Measurements from ENCODE around the gene LCOR. TPM values are rescaled to one million over a fixed set of nuclear protein-coding genes. Genes with fewer than 3 reads are reported as not detected.

LCOR gene
- total RNA-seq, 1 donor = 58.7 TPM

DNA sequence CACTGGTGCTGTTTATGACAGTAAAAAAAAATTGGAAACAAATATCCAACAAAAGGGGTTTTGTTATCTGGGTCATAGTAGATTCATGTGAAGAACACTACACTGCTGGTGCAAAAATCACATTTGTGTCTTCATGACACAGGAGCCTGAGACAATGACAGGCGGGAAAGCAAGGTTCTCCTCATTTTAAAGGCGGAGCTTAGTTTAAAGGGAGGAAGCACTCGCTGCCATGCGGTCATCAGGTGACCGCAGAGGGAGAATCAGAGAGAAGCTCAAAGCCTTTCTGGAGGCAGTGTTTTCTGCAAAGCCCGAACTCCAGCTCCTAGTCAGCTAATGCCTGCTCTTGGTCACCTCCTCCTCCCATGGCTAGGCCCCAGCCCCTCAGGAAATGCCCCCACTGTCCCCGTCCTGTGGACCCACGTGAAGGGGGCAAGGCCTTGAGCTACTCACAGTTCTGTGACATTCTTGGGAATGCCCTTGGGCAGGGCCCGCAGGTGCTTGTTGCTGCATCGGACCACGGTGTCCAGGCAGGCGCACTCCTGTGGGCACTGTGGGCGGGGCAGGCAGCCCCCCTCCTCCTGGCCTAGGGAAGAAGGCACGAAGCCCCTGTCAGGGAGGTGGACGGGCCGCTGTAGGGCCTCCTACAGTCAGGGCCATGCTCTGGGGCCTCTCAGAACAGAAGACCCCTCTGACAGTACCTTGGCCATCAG, 207.6 kb downstream of the LCOR start:
- DNase-seq (ENCODE audit: low read depth) = no peak
- TF ChIP-seq, protein P1, sequence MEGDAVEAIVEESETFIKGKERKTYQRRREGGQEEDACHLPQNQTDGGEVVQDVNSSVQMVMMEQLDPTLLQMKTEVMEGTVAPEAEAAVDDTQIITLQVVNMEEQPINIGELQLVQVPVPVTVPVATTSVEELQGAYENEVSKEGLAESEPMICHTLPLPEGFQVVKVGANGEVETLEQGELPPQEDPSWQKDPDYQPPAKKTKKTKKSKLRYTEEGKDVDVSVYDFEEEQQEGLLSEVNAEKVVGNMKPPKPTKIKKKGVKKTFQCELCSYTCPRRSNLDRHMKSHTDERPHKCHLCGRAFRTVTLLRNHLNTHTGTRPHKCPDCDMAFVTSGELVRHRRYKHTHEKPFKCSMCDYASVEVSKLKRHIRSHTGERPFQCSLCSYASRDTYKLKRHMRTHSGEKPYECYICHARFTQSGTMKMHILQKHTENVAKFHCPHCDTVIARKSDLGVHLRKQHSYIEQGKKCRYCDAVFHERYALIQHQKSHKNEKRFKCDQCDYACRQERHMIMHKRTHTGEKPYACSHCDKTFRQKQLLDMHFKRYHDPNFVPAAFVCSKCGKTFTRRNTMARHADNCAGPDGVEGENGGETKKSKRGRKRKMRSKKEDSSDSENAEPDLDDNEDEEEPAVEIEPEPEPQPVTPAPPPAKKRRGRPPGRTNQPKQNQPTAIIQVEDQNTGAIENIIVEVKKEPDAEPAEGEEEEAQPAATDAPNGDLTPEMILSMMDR (IDR thresholded peaks at IDR 0.05; ENCODE audit: insufficient read depth, low read depth, low read length) = no peak
- H3K4me3 ChIP-seq (ENCODE audit: low read depth, low read length) = no peak overlapping the region

DNA sequence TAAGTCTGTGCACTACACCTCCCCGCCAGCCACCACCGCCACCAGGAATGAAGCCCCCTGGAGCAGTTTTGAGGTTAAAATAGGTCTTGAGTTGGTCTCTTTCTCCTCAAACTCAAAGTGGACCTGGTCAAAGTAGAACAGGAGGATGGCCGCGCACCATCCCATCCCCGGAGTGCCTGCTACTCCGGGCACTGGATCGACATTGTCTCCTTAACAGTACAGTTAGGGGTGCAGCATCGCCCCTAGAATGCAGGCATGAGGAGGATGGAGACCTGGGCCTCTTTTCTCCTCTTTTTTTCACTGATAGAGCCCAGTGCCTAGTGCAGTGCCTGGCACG, 208.1 kb downstream of the LCOR start:
- TF ChIP-seq, protein P1 (IDR thresholded peaks at IDR 0.05; ENCODE audit: insufficient read depth, low read depth, low read length) = no peak

DNA sequence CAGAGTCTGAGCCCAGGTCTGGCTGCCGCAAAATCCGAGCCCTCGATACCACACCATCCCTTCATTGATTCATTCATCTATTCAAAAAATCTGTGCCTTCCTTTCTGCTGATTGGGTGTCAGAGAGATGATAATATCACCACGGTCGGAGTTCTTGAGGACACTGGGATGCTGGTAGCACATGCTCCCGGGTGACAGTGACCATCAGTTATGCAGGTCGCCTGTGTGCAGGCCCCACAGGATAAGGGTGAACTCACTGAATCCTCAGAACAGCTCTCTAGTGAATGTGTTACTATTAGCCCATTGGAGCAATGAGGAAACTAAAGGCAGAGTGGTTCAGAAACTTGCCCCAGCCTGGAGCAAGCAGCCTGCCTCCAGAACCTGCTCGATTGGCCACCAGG, 208.6 kb downstream of the LCOR start:
- DNase-seq (ENCODE audit: low read depth) = no peak
- TF ChIP-seq, protein P1 (IDR thresholded peaks at IDR 0.05; ENCODE audit: insufficient read depth, low read depth, low read length) = no peak

More for the DNA sequence above, 208.1 kb downstream of the LCOR start:
- DNase-seq (ENCODE audit: low read depth) = no peak
- H3K4me3 ChIP-seq (ENCODE audit: low read depth, low read length) = no peak overlapping the region

DNA sequence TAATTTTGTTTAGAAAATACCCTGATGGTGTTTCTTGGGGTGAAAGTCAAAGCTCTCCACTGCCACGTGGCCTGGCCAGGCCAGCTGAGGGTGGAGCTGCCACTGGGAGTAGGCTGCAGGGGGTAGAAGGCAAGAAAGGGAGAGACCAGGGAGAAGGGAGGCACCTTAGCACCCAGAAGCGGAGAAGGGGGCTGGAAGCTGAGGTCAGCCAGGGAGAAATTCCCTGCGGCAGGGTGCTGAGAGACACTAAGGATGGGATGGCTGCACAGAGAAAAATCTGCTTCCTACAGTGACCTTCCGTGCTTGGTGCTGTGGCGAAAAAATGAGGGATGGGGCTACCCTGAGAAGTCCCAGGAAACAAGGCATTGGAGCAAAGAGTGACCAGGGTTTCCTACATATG, 210.0 kb downstream of the LCOR start:
- H3K4me3 ChIP-seq (ENCODE audit: low read depth, low read length) = no peak overlapping the region
- TF ChIP-seq, protein P1 (IDR thresholded peaks at IDR 0.05; ENCODE audit: insufficient read depth, low read depth, low read length) = no peak
- DNase-seq (ENCODE audit: low read depth) = no peak

More for the DNA sequence above, 208.6 kb downstream of the LCOR start:
- H3K4me3 ChIP-seq (ENCODE audit: low read depth, low read length) = no peak overlapping the region

DNA sequence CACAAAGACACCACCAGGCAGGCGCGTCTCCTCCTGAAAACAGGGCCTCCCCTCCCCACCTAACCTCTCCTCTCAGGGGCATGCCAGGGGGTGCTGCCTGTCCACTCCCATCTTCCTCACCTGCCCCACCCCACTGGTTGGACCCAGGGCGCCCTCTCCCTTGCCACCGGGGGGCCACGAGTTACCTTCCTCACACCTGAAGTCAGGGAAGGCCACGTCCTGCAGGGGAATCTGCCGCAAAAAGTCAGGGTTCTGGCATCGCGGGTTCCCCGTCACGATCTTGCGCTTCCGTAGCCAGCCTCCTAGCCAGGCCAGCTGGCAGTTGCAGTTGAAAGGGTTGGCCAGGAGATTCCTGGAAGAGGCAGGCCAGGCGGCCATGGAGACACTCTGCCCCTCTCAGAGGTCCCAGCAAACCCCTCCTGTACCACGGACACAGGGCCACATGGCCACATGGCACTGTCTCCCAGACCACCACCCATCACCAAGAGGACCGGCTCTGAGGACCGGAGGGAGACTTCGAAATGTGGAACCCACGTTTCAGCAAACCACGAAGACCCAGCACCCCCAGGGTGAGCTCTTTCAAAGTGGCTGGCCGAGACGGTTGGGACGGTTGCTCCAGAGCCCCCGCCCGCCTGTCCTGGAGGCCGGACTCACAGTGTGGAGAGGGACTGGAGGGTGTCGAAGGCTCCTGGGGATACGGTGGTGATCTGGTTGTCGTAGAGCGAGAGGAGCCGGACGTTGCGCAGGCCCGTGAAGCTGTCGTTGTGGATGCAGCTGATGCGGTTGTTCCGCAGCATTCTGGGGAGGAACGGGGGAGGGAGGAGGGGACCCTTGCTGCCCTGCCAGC, 210.8 kb downstream of the LCOR start:
- DNase-seq (ENCODE audit: low read depth) = no peak

DNA sequence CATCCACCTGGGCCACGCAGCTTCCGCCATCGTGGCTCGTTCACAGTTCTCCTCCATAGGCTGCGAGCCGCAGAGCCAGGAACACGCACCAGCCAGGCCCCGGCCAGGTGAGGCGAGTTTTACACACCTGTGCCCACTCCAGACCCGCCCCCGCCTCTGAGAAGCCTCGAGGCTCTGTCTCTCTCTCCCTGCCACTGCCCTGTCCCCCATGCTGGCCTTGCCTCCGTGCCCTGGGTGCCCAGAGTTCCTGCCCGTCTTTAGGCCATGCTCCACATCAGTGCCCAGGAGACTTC, 211.4 kb downstream of the LCOR start:
- TF ChIP-seq, protein P1 (IDR thresholded peaks at IDR 0.05; ENCODE audit: insufficient read depth, low read depth, low read length) = no peak
- no peak for DNase-seq (ENCODE audit: low read depth)
- H3K4me3 ChIP-seq (ENCODE audit: low read depth, low read length) = no peak overlapping the region

More for the DNA sequence above, 210.8 kb downstream of the LCOR start:
- TF ChIP-seq, protein P1 (IDR thresholded peaks at IDR 0.05; ENCODE audit: insufficient read depth, low read depth, low read length) = no peak
- H3K4me3 ChIP-seq (ENCODE audit: low read depth, low read length) = no peak overlapping the region

Small RNA genes lying within 50 kb of the gene (small RNA-seq; reads per million reads assigned to genes)
- gene HMGN2P35 (not detected), gene MIR607 (not detected)

Other genes starting within 250 kb of the LCOR start
- 92.1 and 147 TPM in 2 replicates for gene TM9SF3, start 245.3 kb upstream of the LCOR start, total RNA-seq
- under 0.01 TPM in 1 of 2 replicates, not detected in the other for gene PIK3AP1, start 111.8 kb upstream of the LCOR start, total RNA-seq

Measured in fibroblast of villous mesenchyme (primary cell).